ENCODE data around the gene BIRC6. TPM values are rescaled to one million over a fixed set of nuclear protein-coding genes. Genes with fewer than 3 reads are reported as not detected.

Gene BIRC6
- polyA plus RNA-seq, 1 experiment = 53.7 TPM

- peaks cover 3% of the 10 kb centered on the region; the same call in 1 of the 2 replicates for H3K36me3 ChIP-seq (ENCODE audit: control insufficient read depth, insufficient read depth, low read length)
These were observed 27.0 kb downstream of the BIRC6 start for GRCh38 chr2:32383858-32384257.

DNA sequence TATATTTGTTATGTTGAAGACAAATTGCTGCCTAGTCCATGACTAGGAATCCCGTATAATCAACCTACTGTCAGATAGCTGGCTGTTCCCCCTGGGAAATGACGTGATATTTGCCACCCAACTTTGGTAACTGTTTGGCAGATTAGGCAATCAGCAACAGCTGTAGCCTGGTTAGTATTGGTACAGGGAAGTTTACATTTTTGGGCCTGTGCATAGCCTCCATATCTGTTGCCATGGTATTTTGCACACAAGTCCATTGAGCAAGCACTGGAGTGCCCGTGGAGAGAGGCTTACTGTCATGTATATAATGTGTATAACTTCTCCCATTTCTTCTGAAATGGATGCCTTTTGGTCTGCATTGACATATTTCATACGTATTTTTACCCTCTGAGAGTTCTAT is 27.7 kb downstream of the BIRC6 start:
- DNase-seq (ENCODE audit: low read depth) = no peak
- H3K4me3 ChIP-seq (ENCODE audit: low read depth, low read length) = no peak overlapping the region
- ChIA-PET CTCF (no interaction called here), POLR2A (no interaction called here)
- TF ChIP-seq, protein P1, sequence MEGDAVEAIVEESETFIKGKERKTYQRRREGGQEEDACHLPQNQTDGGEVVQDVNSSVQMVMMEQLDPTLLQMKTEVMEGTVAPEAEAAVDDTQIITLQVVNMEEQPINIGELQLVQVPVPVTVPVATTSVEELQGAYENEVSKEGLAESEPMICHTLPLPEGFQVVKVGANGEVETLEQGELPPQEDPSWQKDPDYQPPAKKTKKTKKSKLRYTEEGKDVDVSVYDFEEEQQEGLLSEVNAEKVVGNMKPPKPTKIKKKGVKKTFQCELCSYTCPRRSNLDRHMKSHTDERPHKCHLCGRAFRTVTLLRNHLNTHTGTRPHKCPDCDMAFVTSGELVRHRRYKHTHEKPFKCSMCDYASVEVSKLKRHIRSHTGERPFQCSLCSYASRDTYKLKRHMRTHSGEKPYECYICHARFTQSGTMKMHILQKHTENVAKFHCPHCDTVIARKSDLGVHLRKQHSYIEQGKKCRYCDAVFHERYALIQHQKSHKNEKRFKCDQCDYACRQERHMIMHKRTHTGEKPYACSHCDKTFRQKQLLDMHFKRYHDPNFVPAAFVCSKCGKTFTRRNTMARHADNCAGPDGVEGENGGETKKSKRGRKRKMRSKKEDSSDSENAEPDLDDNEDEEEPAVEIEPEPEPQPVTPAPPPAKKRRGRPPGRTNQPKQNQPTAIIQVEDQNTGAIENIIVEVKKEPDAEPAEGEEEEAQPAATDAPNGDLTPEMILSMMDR (IDR thresholded peaks at IDR 0.05; ENCODE audit: insufficient read depth, low read depth, low read length) = no peak
- no peaks in the 10 kb centered on the region for H3K27me3 ChIP-seq (ENCODE audit: control insufficient read depth, insufficient read depth, low read length)
- H3K36me3 ChIP-seq (ENCODE audit: control insufficient read depth, insufficient read depth, low read length) = peaks cover 3% of the 10 kb centered on the region; the same call in 1 of the 2 replicates

More at GRCh38 chr2:32383858-32384257, 27.0 kb downstream of the BIRC6 start:
- Histone ChIP-seq H3K27me3 (ENCODE audit: control insufficient read depth, insufficient read depth, low read length) (no peaks in the 10 kb centered on the region), H3K4me3 (ENCODE audit: low read depth, low read length) (no peak overlapping the region)
- ChIA-PET CTCF (interaction anchor here (0.6 kb wide), 2 partner anchors 29 to 115 kb away, joined by 4 to 5 read pairs; no protein-coding TSS in a partner anchor), POLR2A (no interaction called here)
- DNase-seq (ENCODE audit: low read depth) = no peak
- TF ChIP-seq, protein P1 (IDR thresholded peaks at IDR 0.05; ENCODE audit: insufficient read depth, low read depth, low read length) = no peak

DNA sequence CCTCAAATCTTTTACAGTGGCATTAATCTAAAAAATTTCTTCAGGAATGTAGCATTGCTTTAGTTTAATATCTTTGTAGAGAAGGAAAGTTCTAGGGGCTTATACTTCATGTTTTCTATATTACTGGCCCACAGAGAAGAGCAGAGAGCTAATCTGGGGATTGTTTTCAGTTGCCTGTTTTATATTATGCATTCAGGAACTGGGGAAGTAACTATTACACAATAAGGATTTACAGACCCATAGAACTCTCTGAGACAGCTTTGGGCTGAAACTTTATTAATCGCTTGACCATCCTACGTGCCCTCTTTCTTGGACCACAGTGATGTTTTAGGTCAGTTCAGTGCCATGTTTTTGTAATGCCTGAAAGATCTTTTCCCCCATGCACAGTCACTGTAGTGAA is 29.9 kb downstream of the BIRC6 start:
- Histone ChIP-seq H3K27me3 (ENCODE audit: control insufficient read depth, insufficient read depth, low read length) (no peaks in the 10 kb centered on the region), H3K36me3 (ENCODE audit: control insufficient read depth, insufficient read depth, low read length) (peaks cover 3% of the 10 kb centered on the region; the same call in 1 of the 2 replicates), H3K4me3 (ENCODE audit: low read depth, low read length) (no peak overlapping the region)
- ChIA-PET CTCF (no interaction called here), POLR2A (no interaction called here)
- no peak for DNase-seq (ENCODE audit: low read depth)
- TF ChIP-seq, protein P1 (IDR thresholded peaks at IDR 0.05; ENCODE audit: insufficient read depth, low read depth, low read length) = no peak

GRCh38 chr2:32399221-32399620 is 42.4 kb downstream of the BIRC6 start:
- H3K27me3 ChIP-seq (ENCODE audit: control insufficient read depth, insufficient read depth, low read length) = no peaks in the 10 kb centered on the region
- DNase-seq (ENCODE audit: low read depth) = no peak
- TF ChIP-seq, protein P1 (IDR thresholded peaks at IDR 0.05; ENCODE audit: insufficient read depth, low read depth, low read length) = no peak
- H3K36me3 ChIP-seq (ENCODE audit: control insufficient read depth, insufficient read depth, low read length) = peaks cover 3% of the 10 kb centered on the region; the same call in 1 of the 2 replicates
- H3K4me3 ChIP-seq (ENCODE audit: low read depth, low read length) = no peak overlapping the region
- ChIA-PET CTCF (no interaction called here), POLR2A (no interaction called here)

DNA sequence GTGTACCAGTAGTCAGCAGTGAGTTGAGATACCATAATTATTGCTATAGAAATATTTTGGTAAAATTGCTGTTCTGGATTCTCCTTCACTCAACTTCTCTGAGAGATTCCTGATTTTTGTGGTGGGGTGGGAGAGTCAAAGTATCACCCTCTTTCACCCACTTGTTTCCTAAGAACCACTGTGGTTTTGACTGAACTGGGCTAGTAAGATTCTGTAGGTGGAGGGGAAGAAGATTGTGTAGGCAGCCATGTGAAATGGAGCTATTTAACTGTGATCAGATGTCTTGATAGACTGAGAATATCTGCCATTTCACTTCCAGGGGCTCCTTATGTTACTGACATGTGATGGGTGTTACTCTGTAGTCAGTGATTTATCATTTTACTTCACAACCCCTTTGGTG is 45.3 kb downstream of the BIRC6 start:
- no peak for DNase-seq (ENCODE audit: low read depth)
- POLR2A ChIA-PET = no interaction called here
- CTCF ChIA-PET = no interaction called here
- H3K4me3 ChIP-seq (ENCODE audit: low read depth, low read length) = no peak overlapping the region
- peaks cover 3% of the 10 kb centered on the region for H3K36me3 ChIP-seq (ENCODE audit: control insufficient read depth, insufficient read depth, low read length)
- no peaks in the 10 kb centered on the region for H3K27me3 ChIP-seq (ENCODE audit: control insufficient read depth, insufficient read depth, low read length)
- TF ChIP-seq, protein P1 (IDR thresholded peaks at IDR 0.05; ENCODE audit: insufficient read depth, low read depth, low read length) = no peak
